ENCODE data around the gene NIT1. TPM values are rescaled to one million over a fixed set of nuclear protein-coding genes. Genes with fewer than 3 reads are reported as not detected.
A peak's percentile ranks its signal among the peaks of the same experiment; 100 is the strongest.

NIT1 gene
- total and polyA plus RNA-seq, 2 donors (not counting 3 experiments of a cell fraction or from before 2014, with no cell fraction given): 20.3 to 26.5 TPM

- no peak overlapping the region for H3K9ac ChIP-seq (replicated peaks; ENCODE audit: extremely low read depth, insufficient read depth, low read length)
- dilution Hi-C loops (cut with MboI; ENCODE audit: extremely low pct_ligation_motif_present, low sequenced_read_pairs): no loop called here
- no TSS peak for BruUV-seq (replicated peaks)
Observed at GRCh38 chr1:161071886-161072371, 46.0 kb upstream of the NIT1 start.

More at GRCh38 chr1:161071886-161072371, 46.0 kb upstream of the NIT1 start:
- no peak overlapping the region for H3K27ac ChIP-seq (ENCODE audit: insufficient read depth, low read depth, low read length)
- no peak overlapping the region for H2AFZ ChIP-seq (ENCODE audit: low read depth, low read length)
- ChIA-PET POLR2A (no interaction called here), CTCF (interaction anchor here (0.8 to 1.4 kb wide), 4 partner anchors 26 to 74 kb away, joined by 3 to 8 read pairs (median 5); partner anchors contain the start of gene KLHDC9)
- no peaks in the 10 kb centered on the region for H3K9me1 ChIP-seq (replicated peaks; ENCODE audit: control insufficient read depth, extremely low read depth, insufficient read depth, low read length)
- H3K27me3 ChIP-seq (ENCODE audit: control insufficient read depth in 2 of 2, insufficient read depth in 2 of 2, low read length in 2 of 2): no peaks in the 10 kb centered on the region
- H3K36me3 ChIP-seq (ENCODE audit: control insufficient read depth in 2 of 2, extremely low read depth in 1 of 2, insufficient read depth in 2 of 2, low read length in 2 of 2): no peaks in the 10 kb centered on the region
- no peak overlapping the region for H3K4me3 ChIP-seq (replicated peaks in 1 of 3; ENCODE audit: insufficient read depth in 1 of 3, low read depth in 1 of 3, low read length in 3 of 3)
- FAIRE-seq (no peak), DNase-seq (ENCODE audit: low read depth, low spot score) (no peak)
- no peaks in the 10 kb centered on the region for H3K4me1 ChIP-seq (ENCODE audit: control insufficient read depth, extremely low read depth, insufficient read depth, low read length)
- intact Hi-C loops (cut with micrococcal nuclease): no loop called here
- H4K20me1 ChIP-seq (replicated peaks; ENCODE audit: control insufficient read depth, extremely low read depth, insufficient read depth, low read length): no peaks in the 10 kb centered on the region
- no peaks in the 10 kb centered on the region for H3K9me3 ChIP-seq (replicated peaks; ENCODE audit: control insufficient read depth, insufficient read depth, low read length)
- no peak for TF ChIP-seq GATA2 (IDR thresholded peaks at IDR 0.05; ENCODE audit: insufficient read depth, insufficient read length, low read depth, low read length)
- no peak for TF ChIP-seq EZH2 (IDR thresholded peaks at IDR 0.05; ENCODE audit: borderline replicate concordance, low read depth, low read length, severe bottlenecking)
- TF ChIP-seq POLR2AphosphoS5 (IDR thresholded peaks at IDR 0.05; ENCODE audit: insufficient read depth, low read depth, low read length): no peak
- no peak for TF ChIP-seq FOS (IDR thresholded peaks at IDR 0.05; ENCODE audit: borderline replicate concordance, insufficient read depth, low read length)
- TF ChIP-seq JUN (IDR thresholded peaks at IDR 0.05; ENCODE audit: borderline replicate concordance, insufficient read depth, insufficient read length, low read depth): no peak
- TF ChIP-seq POLR2A (IDR thresholded peaks at IDR 0.05; ENCODE audit: low read depth, low read length): no peak
- no peak for TF ChIP-seq MAX (IDR thresholded peaks at IDR 0.05; ENCODE audit: insufficient read depth, insufficient read length)
- TF ChIP-seq, protein P1, sequence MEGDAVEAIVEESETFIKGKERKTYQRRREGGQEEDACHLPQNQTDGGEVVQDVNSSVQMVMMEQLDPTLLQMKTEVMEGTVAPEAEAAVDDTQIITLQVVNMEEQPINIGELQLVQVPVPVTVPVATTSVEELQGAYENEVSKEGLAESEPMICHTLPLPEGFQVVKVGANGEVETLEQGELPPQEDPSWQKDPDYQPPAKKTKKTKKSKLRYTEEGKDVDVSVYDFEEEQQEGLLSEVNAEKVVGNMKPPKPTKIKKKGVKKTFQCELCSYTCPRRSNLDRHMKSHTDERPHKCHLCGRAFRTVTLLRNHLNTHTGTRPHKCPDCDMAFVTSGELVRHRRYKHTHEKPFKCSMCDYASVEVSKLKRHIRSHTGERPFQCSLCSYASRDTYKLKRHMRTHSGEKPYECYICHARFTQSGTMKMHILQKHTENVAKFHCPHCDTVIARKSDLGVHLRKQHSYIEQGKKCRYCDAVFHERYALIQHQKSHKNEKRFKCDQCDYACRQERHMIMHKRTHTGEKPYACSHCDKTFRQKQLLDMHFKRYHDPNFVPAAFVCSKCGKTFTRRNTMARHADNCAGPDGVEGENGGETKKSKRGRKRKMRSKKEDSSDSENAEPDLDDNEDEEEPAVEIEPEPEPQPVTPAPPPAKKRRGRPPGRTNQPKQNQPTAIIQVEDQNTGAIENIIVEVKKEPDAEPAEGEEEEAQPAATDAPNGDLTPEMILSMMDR (IDR thresholded peaks at IDR 0.05; ENCODE audit: extremely low read depth in 1 of 2, insufficient read depth in 1 of 2, low read depth in 1 of 2, low read length in 2 of 2): peak; percentile 25 to 26
- no peak for TF ChIP-seq MYC (IDR thresholded peaks at IDR 0.05; ENCODE audit: low read depth, low read length)
- no peaks in the 10 kb centered on the region for H3K79me2 ChIP-seq (ENCODE audit: control insufficient read depth, insufficient read depth, low read length)
- no peak overlapping the region for H3K4me2 ChIP-seq (ENCODE audit: insufficient read depth, low read length)

Data from endothelial cell of umbilical vein (primary cell).